Upper lobe of right lung (tissue), 1 donor: ENCODE measurements around the gene DIRAS1. TPM values are rescaled to one million over a fixed set of nuclear protein-coding genes. Genes with fewer than 3 reads are reported as not detected.

ENCODE experiments used
- ATAC-seq: fragments of 200-7000 bp; cut with Tn5 transposase; one replicate; pipeline ENCODE4 v1.9.1; 2020; ENCODE audit warnings: mild to moderate bottlenecking, moderate library complexity
- DNase-seq: peaks from one replicate; pipeline ENCODE4 v3.0.0-alpha.2; 2020
- H3K27ac ChIP-seq: fragments of 200-600 bp; one replicate; pipeline ENCODE4 v1.8.0; 2022
- H3K27me3 ChIP-seq: fragments of 200-600 bp; one replicate; pipeline ENCODE4 v1.8.0; 2022; ENCODE audit warnings: mild to moderate bottlenecking
- H3K36me3 ChIP-seq: fragments of 200-600 bp; one replicate; pipeline ENCODE4 v1.8.0; 2022
- H3K4me1 ChIP-seq: fragments of 200-600 bp; one replicate; pipeline ENCODE4 v1.8.0; 2022
- H3K4me3 ChIP-seq: fragments of 200-600 bp; one replicate; pipeline ENCODE4 v1.8.0; 2022; ENCODE audit warnings: mild to moderate bottlenecking
- H3K9me3 ChIP-seq: fragments of 200-600 bp; one replicate; pipeline ENCODE4 v1.8.0; 2022
- CTCF ChIP-seq: fragments of 200-600 bp; IDR thresholded peaks from one replicate; pipeline ENCODE4 v1.8.0; 2022; ENCODE audit warnings: antibody characterized with exemption
- intact Hi-C: fragments of 100-400 bp; cut with DNase I; formaldehyde crosslinking; loops from one replicate; pipeline ENCODE4 v1.11.0; 2022
- total RNA-seq: library from RNA; stranded (reverse); fragmentation: NEBNext Ultra II Directional; extraction: Animal tissue kit (Norgen Biotek cat#: 25700); gene quantifications from one replicate; pipeline ENCODE4 v1.2.1, GENCODE V29; 2021
- donor health status: DM: no; HTN: yes; CAD: no; lungs with severe emphysema.

DIRAS1 gene
- total RNA-seq, 1 donor from 2014 or later = 1.8 TPM

- no peaks in the 10 kb centered on the region for H3K27me3 ChIP-seq
- H3K27ac ChIP-seq = no peak overlapping the region
- TF ChIP-seq CTCF = no peak
- H3K9me3 ChIP-seq = peaks cover 3% of the 10 kb centered on the region
- H3K4me1 ChIP-seq = no peaks in the 10 kb centered on the region
- no peak for ATAC-seq
- DNase-seq = no peak
- H3K36me3 ChIP-seq = no peaks in the 10 kb centered on the region
- intact Hi-C loops = no loop called here
- H3K4me3 ChIP-seq = no peak overlapping the region
Measured at GRCh38 chr19:2711875-2712205, 9.3 kb downstream of the DIRAS1 start.

- peaks cover 3% of the 10 kb centered on the region for H3K9me3 ChIP-seq
- H3K27ac ChIP-seq = no peak overlapping the region
- H3K36me3 ChIP-seq = no peaks in the 10 kb centered on the region
- no peak for TF ChIP-seq CTCF
- no peaks in the 10 kb centered on the region for H3K27me3 ChIP-seq
- intact Hi-C loops = no loop called here
- ATAC-seq (peak; percentile 68), DNase-seq (no peak)
- no peak overlapping the region for H3K4me3 ChIP-seq
- H3K4me1 ChIP-seq = no peaks in the 10 kb centered on the region
Measured at GRCh38 chr19:2711172-2711874, 9.8 kb downstream of the DIRAS1 start.

GRCh38 chr19:2706251-2706650 lies 14.9 kb downstream of the DIRAS1 start:
- Histone ChIP-seq H3K27ac (no peak overlapping the region), H3K36me3 (no peaks in the 10 kb centered on the region), H3K4me1 (no peaks in the 10 kb centered on the region), H3K9me3 (no peaks in the 10 kb centered on the region), H3K4me3 (no peak overlapping the region), H3K27me3 (peaks cover 7% of the 10 kb centered on the region)
- TF ChIP-seq CTCF = no peak
- no peak for DNase-seq
- intact Hi-C loops = no loop called here
- ATAC-seq = no peak

GRCh38 chr19:2703691-2704216 lies 17.4 kb downstream of the DIRAS1 start:
- Histone ChIP-seq H3K27ac (no peak overlapping the region), H3K36me3 (no peaks in the 10 kb centered on the region), H3K27me3 (peaks cover 7% of the 10 kb centered on the region), H3K4me1 (no peaks in the 10 kb centered on the region), H3K9me3 (no peaks in the 10 kb centered on the region), H3K4me3 (no peak overlapping the region)
- DNase-seq (no peak), ATAC-seq (no peak)
- intact Hi-C loops = no loop called here
- no peak for TF ChIP-seq CTCF

GRCh38 chr19:2703077-2703437 lies 18.1 kb downstream of the DIRAS1 start:
- TF ChIP-seq CTCF = no peak
- ATAC-seq = no peak
- intact Hi-C loops = no loop called here

More at GRCh38 chr19:2703077-2703437, 18.1 kb downstream of the DIRAS1 start:
- Histone ChIP-seq H3K4me3 (peak overlapping the region; percentile 25), H3K4me1 (no peaks in the 10 kb centered on the region), H3K27ac (no peak overlapping the region), H3K27me3 (peaks cover 7% of the 10 kb centered on the region), H3K36me3 (no peaks in the 10 kb centered on the region), H3K9me3 (no peaks in the 10 kb centered on the region)
- no peak for DNase-seq
